GM10847 (cell line): Measurements from ENCODE around the gene CDC25A.

Experiments used
- POLR2A ChIP-seq: IDR thresholded peaks from 2 replicates; pipeline ENCODE4 v1.6.1; 2011; ENCODE audit not compliant: insufficient read length; ENCODE audit errors: extremely low read depth

CDC25A gene

GRCh38 chr3:48188266-48189201, at the start of gene CDC25A:
TSS of gene CDC25A (minus strand) at chr3:48188417. CDS start at chr3:48187947, 470 bp downstream.
- TF ChIP-seq POLR2A = peak; percentile 67

DNA sequence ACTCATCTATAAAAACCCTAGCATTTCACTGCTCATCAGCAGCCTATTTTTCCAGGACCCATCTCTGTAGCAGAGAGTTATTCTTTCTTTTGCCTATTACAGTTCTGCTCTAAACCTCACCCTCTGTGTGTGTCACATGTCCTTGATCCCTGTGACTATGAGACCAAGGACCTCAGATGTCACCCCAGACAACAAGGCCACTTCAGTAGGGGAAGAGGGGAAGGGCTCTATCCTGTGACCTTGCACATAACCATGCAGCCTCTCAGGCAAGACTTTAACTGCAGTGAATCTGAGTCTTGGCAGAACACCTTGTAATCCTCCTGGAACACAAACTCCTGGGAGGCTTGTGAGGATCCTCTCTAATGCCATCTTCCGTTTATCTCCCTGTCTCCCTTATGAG, 48.3 kb upstream of the CDC25A start:
- TF ChIP-seq POLR2A = no peak

DNA sequence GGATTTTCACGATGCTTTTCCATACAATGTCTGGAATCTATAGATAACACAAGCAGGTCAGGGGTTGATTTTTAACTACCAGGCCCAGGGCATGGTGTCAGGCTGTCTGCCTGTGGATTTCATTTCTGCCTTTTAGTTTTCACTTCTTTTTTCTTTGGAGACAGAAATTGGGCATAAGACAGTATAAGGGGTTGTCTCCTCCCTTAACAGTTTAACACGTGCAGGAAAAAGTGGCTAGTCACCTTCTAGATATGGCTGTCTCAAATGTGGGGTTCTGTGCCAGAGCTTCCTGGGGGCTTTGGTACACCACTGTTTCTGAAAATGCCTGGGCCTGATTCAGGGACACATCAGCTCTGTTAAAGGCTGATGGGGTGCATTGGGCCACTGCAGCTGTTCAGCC, 45.3 kb upstream of the CDC25A start:
- TF ChIP-seq POLR2A = no peak

GRCh38 chr3:48232734-48233133, 44.5 kb upstream of the CDC25A start:
- TF ChIP-seq POLR2A = no peak

DNA sequence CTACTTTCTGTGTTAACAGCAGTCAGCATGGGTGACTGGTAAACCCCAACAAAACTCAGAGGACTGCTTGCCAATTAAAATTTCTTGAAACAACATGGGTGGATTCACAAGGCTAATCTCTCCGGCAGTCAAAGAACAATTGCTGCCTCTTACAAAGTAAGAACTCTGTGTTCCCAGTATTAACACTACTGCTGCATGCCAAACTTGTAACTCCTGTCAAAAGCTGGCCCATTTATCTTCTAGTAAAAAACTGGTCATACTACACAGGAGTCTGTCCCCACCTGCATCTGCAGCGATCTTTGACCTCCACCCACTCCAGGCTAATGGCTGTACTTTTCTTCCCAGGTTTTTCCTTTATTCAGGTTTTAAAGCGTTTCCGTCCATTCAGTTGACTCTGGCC, 44.0 kb upstream of the CDC25A start:
- no peak for TF ChIP-seq POLR2A

DNA sequence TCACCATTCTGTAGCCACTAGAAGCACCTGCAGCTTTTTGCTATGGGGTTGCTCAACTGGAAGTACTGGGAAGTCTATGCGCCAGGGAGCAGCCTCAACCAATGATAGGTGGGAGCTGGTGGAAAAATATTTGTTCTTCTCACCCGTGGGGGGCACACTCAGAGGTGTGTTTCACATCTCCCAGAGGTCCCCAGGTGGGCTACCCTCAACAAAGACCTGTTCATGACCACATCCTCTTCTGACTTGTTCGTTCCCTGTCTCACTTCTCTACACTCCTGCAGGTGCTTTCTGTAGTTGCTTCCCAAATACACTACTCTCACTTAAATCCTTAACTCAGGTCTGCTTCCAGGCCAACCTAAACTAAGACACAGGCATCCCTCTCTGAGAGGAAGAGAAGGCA, 38.7 kb upstream of the CDC25A start:
- no peak for TF ChIP-seq POLR2A

DNA sequence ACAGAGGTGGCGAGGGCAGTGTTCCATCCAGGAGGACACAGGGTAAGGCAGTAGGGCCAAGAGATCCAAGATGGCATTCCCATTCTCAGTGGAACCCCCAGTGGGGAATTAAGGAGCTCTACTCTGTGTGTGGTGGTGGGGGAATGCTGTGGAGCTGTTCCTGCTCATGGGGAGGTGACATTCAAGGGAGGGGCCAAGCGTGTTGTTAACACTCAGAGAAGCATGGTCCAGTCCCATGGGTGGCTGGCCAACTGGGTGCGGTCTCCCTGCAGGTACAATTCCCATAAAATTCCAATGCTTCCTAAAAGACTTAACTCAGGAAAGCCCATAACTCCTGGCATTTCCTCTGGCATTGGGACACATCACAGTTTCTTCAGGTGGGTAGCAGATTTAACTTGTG, 37.4 kb upstream of the CDC25A start:
- no peak for TF ChIP-seq POLR2A

DNA sequence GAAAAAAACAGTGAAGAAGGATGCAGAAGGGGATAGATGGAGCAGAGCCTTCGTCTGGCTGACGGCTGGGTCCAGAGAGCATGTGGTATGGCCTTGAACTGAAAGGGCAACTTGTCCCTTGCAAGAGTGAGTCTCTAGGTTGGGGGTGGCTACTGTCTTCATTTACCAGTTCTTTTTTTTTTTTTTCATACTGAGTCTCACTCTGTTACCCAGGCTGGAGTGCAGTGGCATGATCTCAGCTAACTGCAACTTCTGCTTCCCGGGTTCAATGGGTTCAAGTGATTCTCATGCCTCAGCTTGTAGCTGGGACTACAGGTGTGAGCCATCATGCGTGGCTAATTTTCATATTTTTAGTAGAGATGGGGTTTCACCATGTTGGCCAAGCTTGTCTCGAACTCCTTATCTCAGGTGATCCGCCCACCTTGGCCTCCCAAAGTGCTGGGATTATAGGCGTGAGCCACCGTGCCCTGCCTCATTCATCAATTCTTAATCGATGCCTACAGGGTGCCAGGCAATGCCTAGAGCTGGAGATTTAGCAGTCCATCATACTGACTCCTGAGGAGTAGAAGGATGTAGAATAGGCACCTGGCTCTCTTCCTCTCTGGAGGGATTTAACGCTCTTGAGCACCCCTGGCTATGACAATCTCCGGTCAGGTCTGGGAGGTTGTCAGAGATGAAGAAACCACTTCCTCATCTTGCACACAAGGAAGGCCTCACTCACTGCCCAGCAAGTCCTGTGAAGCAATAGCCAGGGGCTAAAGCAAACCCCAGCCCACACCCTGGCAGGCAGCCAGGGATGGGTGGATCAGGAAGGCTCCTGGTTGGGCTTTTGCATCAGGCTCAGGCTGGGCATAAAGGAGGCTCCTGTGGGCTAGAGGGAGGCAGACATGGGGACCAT, 34.6 kb upstream of the CDC25A start, which contains the start of gene CAMP:
Gene CAMP (plus strand): TSS at position 880 of the 898 bp plus-strand sequence. CDS start 17 bp downstream, at position 897.
- TF ChIP-seq POLR2A = no peak

DNA sequence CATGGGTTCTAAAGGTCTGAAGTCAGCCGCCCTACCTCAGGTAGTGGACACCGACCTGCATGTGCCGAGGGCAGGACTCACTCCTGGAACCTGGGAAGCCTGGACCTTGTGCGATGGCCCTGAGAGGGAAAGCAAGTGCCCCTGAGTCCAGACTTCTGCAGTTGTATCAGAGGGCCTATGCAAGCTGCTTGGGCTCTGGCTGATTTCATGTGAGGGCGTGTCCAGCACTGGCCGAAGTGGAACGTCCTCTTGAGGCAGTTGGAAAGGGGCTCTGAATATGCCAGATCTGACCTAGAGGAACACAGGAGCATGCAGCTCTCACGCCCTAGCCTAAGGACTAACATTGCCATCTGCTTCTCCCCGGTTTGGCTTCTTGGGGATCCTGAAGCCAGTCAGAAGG, 32.5 kb upstream of the CDC25A start:
- no peak for TF ChIP-seq POLR2A

- TF ChIP-seq POLR2A = no peak
These were observed 31.3 kb upstream of the CDC25A start for GRCh38 chr3:48219543-48219942.

DNA sequence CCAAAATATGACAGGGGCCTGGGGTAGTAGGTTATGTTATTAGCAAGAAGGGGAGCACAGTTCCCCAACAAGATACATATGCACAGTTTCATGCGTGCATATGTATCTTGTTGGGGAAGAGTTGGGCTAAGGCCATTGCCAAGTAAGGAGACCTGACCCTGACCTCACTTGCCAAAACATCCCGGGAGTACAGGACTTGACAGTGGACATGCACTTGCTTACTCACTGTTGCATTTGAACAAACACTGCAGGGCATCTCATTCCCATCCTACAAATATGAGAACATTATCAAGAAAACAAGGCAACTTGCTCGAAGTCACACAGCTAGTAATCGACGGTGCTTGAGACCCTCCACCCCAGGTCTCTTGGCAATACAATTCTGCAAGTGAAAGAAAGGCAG, 30.3 kb upstream of the CDC25A start:
- TF ChIP-seq POLR2A = no peak

DNA sequence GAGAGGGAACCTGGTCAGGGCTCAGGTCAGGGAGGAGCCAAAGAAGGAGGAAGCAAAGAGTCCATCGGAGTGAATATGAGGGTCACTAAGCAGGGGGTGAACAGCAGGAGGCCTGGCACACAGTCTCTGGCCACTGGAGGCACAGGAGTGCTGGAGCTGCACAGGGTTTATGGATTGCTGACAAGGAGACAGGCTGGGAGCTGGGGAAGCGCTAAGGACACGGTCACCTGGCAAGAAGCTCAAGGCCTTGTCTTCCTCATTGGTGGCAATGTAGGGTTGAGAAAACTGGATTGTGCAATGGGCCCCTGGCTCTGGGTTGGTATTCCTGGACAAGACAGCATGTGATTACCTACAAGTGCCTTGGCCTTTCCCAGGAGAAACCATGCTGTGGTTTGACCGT, 29.2 kb upstream of the CDC25A start:
- no peak for TF ChIP-seq POLR2A

DNA sequence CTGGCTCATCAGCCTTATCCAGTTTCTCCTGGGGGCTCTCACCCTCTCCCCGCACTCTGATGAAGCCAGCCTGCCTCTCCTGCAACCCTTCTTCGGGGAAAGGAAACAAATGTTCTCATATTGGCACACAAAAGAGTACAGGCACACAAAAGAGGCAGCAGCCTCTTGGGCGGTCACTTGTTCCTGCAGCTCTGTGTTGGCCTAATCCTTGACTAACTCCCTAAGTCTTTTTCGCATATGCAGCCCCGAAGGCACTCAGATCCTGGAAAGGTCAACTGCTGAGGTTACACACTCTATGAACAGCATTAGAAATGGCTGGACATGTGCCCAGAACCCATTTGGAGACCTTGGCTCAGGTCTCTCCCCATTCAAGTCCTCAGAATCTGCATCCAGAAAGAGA, 27.7 kb upstream of the CDC25A start:
- TF ChIP-seq POLR2A = no peak

GRCh38 chr3:48215466-48215865, 27.2 kb upstream of the CDC25A start:
- no peak for TF ChIP-seq POLR2A

- TF ChIP-seq POLR2A = no peak
These were observed 26.8 kb upstream of the CDC25A start for GRCh38 chr3:48215019-48215418.

- TF ChIP-seq POLR2A = no peak
These were observed 26.0 kb upstream of the CDC25A start for GRCh38 chr3:48214225-48214624.
